Measurements from ENCODE around the gene ULK4. TPM values are rescaled to one million over a fixed set of nuclear protein-coding genes. Genes with fewer than 3 reads are reported as not detected.

Gene ULK4
- polyA plus RNA-seq, 1 donor from 2014 or later: 7.2 TPM

GRCh38 chr3:41652931-41653330 lies 309.0 kb downstream of the ULK4 start:
- Histone ChIP-seq H3F3A (ENCODE audit: insufficient read depth, low read length, poor library complexity, severe bottlenecking) (no peaks in the 10 kb centered on the region), H3K36me3 (ENCODE audit: insufficient read depth, low read length) (no peaks in the 10 kb centered on the region), H3K79me2 (replicated peaks; ENCODE audit: insufficient read depth, low read length) (no peaks in the 10 kb centered on the region), H3K27me3 (ENCODE audit: insufficient read depth, low read depth, low read length) (no peaks in the 10 kb centered on the region), H2AFZ (ENCODE audit: low read depth, low read length) (no peak overlapping the region), H3K4me3 (ENCODE audit: low read length) (no peak overlapping the region), H3K4me2 (ENCODE audit: low read length) (no peak overlapping the region), H3K9me2 (ENCODE audit: insufficient read depth, low read length) (no peaks in the 10 kb centered on the region), H4K20me1 (ENCODE audit: insufficient read depth) (no peaks in the 10 kb centered on the region), H3K9ac (ENCODE audit: low read length) (no peak overlapping the region), H3K9me3 (ENCODE audit: low read length) (no peaks in the 10 kb centered on the region), H3K27ac (ENCODE audit: low read length) (no peak overlapping the region)
- TF ChIP-seq SMC3 (conservative IDR thresholded peaks at IDR 0.05; ENCODE audit: poor library complexity): no peak
- no peak for TF ChIP-seq CTCF (IDR thresholded peaks at IDR 0.05; ENCODE audit: poor library complexity, severe bottlenecking)
- TF ChIP-seq, protein P1, sequence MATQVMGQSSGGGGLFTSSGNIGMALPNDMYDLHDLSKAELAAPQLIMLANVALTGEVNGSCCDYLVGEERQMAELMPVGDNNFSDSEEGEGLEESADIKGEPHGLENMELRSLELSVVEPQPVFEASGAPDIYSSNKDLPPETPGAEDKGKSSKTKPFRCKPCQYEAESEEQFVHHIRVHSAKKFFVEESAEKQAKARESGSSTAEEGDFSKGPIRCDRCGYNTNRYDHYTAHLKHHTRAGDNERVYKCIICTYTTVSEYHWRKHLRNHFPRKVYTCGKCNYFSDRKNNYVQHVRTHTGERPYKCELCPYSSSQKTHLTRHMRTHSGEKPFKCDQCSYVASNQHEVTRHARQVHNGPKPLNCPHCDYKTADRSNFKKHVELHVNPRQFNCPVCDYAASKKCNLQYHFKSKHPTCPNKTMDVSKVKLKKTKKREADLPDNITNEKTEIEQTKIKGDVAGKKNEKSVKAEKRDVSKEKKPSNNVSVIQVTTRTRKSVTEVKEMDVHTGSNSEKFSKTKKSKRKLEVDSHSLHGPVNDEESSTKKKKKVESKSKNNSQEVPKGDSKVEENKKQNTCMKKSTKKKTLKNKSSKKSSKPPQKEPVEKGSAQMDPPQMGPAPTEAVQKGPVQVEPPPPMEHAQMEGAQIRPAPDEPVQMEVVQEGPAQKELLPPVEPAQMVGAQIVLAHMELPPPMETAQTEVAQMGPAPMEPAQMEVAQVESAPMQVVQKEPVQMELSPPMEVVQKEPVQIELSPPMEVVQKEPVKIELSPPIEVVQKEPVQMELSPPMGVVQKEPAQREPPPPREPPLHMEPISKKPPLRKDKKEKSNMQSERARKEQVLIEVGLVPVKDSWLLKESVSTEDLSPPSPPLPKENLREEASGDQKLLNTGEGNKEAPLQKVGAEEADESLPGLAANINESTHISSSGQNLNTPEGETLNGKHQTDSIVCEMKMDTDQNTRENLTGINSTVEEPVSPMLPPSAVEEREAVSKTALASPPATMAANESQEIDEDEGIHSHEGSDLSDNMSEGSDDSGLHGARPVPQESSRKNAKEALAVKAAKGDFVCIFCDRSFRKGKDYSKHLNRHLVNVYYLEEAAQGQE (IDR thresholded peaks at IDR 0.05; ENCODE audit: borderline replicate concordance): no peak

DNA sequence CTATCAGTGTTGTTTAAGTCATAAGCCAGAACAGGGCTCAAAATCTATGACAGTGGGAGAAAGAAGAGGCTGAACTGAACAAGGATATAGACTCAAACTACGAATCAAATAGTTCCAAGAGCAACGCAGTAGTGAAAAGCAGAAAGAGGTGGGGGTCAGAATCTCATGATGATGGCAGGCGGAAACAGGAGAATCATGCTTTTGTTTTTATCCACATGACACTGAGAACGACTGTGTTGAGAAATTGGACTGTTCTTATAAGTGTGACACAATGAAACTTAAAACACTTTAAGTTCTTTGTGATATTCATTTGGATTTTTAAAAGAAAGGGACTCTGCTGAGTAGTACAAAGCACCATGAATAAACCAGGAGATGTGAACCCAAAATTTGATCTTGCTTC lies 309.4 kb downstream of the ULK4 start:
- no peak overlapping the region for H3K9ac ChIP-seq (ENCODE audit: low read length)
- H3K27me3 ChIP-seq (ENCODE audit: insufficient read depth, low read depth, low read length): no peaks in the 10 kb centered on the region
- no peak overlapping the region for H3K27ac ChIP-seq (ENCODE audit: low read length)
- H3K79me2 ChIP-seq (replicated peaks; ENCODE audit: insufficient read depth, low read length): no peaks in the 10 kb centered on the region
- no peaks in the 10 kb centered on the region for H4K20me1 ChIP-seq (ENCODE audit: insufficient read depth)
- H3K9me3 ChIP-seq (ENCODE audit: low read length): no peaks in the 10 kb centered on the region
- no peak overlapping the region for H2AFZ ChIP-seq (ENCODE audit: low read depth, low read length)
- no peaks in the 10 kb centered on the region for H3F3A ChIP-seq (ENCODE audit: insufficient read depth, low read length, poor library complexity, severe bottlenecking)
- no peak overlapping the region for H3K4me2 ChIP-seq (ENCODE audit: low read length)
- H3K36me3 ChIP-seq (ENCODE audit: insufficient read depth, low read length): no peaks in the 10 kb centered on the region
- no peaks in the 10 kb centered on the region for H3K9me2 ChIP-seq (ENCODE audit: insufficient read depth, low read length)
- no peak overlapping the region for H3K4me3 ChIP-seq (ENCODE audit: low read length)
- TF ChIP-seq, protein P1 (IDR thresholded peaks at IDR 0.05; ENCODE audit: borderline replicate concordance): no peak
- TF ChIP-seq MXI1 (conservative IDR thresholded peaks at IDR 0.05; ENCODE audit: poor library complexity, severe bottlenecking): no peak
- no peak for TF ChIP-seq SMC3 (conservative IDR thresholded peaks at IDR 0.05; ENCODE audit: poor library complexity)
- TF ChIP-seq RAD21 (conservative IDR thresholded peaks at IDR 0.05): no peak
- TF ChIP-seq EZH2 (IDR thresholded peaks at IDR 0.05; ENCODE audit: borderline replicate concordance, insufficient read depth, low read length, poor library complexity, severe bottlenecking): no peak
- TF ChIP-seq TAF1 (IDR thresholded peaks at IDR 0.05; ENCODE audit: low read depth): no peak
- TF ChIP-seq EP300 (conservative IDR thresholded peaks at IDR 0.05; ENCODE audit: poor library complexity, severe bottlenecking): no peak
- no peak for TF ChIP-seq CTCF (IDR thresholded peaks at IDR 0.05; ENCODE audit: poor library complexity, severe bottlenecking)
- no peak for TF ChIP-seq POLR2AphosphoS5 (IDR thresholded peaks at IDR 0.05)

Data from neural cell (in vitro differentiated cells).